Left ventricle myocardium inferior (tissue), 1 donor: ENCODE data around the gene TBC1D22A. TPM values are rescaled to one million over a fixed set of nuclear protein-coding genes. Genes with fewer than 3 reads are reported as not detected.
"Not testable (repeated sequence)": the region's sequence is repeated elsewhere in the genome, so short reads cannot be mapped to it uniquely, and the experiment has no call there.

Source experiments
- DNase-seq: peaks from one replicate; pipeline ENCODE4 v3.0.0-alpha.2; 2020
- H3K27ac ChIP-seq: fragments of 200-600 bp; replicated peaks from 2 replicates; pipeline ENCODE4 v1.8.0; 2021
- H3K27me3 ChIP-seq: fragments of 200-600 bp; 2 replicates; pipeline ENCODE4 v1.8.0; 2021; ENCODE audit warnings: low read depth
- H3K36me3 ChIP-seq: fragments of 200-600 bp; 2 replicates; pipeline ENCODE4 v1.8.0; 2021
- H3K4me1 ChIP-seq: fragments of 200-600 bp; 2 replicates; pipeline ENCODE4 v1.8.0; 2021
- H3K4me3 ChIP-seq: fragments of 200-600 bp; 2 replicates; pipeline ENCODE4 v1.8.0; 2021; ENCODE audit warnings: mild to moderate bottlenecking, moderate library complexity
- H3K9me3 ChIP-seq: fragments of 200-600 bp; replicated peaks from 2 replicates; pipeline ENCODE4 v1.8.0; 2021
- CTCF ChIP-seq: fragments of 200-600 bp; IDR thresholded peaks from 2 replicates; pipeline ENCODE4 v1.8.0; 2021; ENCODE audit warnings: antibody characterized with exemption, mild to moderate bottlenecking, borderline replicate concordance
- intact Hi-C: fragments of 100-400 bp; cut with micrococcal nuclease; formaldehyde crosslinking; loops from one replicate; pipeline ENCODE4 v1.11.0; 2022
- total RNA-seq: library from RNA; stranded (reverse); fragmentation: NEBNext Ultra II Directional; extraction: Animal tissue kit (Norgen Biotek cat#: 25700); gene quantifications from one replicate; pipeline ENCODE4 v1.2.1, GENCODE V29; 2021
- donor health status: DM: no; HTN: yes; CAD: no; lungs with severe emphysema.

TBC1D22A gene
- total RNA-seq, 1 donor from 2014 or later, result 16.2 TPM

- Histone ChIP-seq H3K36me3 (peaks cover 5% of the 10 kb centered on the region), H3K27ac (no peak overlapping the region), H3K27me3 (no peaks in the 10 kb centered on the region), H3K9me3 (no peaks in the 10 kb centered on the region), H3K4me1 (no peaks in the 10 kb centered on the region), H3K4me3 (no peak overlapping the region)
- DNase-seq, result no peak
- TF ChIP-seq CTCF, result no peak
- intact Hi-C loops, result no loop called here
Observed at GRCh38 chr22:47049078-47049624, 286.7 kb downstream of the TBC1D22A start.

- intact Hi-C loops, H3K9me3 ChIP-seq, H3K27me3 ChIP-seq, H3K4me1 ChIP-seq, H3K27ac ChIP-seq, DNase-seq, H3K4me3 ChIP-seq, H3K36me3 ChIP-seq: not testable (repeated sequence)
Observed at GRCh38 chr22:47049736-47050400, 287.4 kb downstream of the TBC1D22A start.

DNA sequence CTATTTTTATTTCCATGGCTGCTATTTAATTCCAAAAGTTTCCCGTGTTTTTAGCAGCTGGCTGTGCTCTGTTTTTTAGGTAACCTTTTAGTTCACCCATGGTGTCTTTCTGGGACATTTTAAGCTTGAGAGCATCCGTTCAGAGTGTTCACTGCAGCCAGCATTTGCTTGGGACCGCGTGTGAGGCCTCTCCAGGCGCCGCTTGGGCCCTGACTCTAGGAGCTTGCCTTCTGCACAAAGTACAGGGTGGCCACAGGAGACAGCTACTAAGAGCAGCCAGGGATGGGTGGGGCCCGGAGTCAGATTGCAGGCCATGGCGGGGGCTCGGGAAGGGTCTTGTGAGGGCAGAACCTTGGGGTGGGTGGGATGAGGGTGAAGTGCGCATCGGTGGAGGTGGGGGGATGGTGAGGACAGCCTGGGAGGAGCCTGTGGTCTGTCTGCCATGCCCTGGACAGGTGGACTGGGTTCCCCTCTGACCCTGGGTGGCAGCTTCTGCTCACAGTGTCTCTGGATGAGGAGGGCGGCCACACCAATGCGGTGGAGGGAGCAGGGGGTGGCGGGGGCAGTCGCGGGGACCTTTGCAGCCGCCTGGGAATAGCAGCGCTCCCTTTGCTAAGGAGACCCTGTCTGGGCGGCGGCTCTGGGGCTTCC lies 288.1 kb downstream of the TBC1D22A start:
- Histone ChIP-seq H3K27ac (no peak overlapping the region), H3K4me3 (no peak overlapping the region), H3K4me1 (no peaks in the 10 kb centered on the region), H3K27me3 (no peaks in the 10 kb centered on the region), H3K36me3 (peaks cover 5% of the 10 kb centered on the region), H3K9me3 (no peaks in the 10 kb centered on the region)
- no peak for TF ChIP-seq CTCF
- intact Hi-C loops, result no loop called here
- DNase-seq, result no peak

DNA sequence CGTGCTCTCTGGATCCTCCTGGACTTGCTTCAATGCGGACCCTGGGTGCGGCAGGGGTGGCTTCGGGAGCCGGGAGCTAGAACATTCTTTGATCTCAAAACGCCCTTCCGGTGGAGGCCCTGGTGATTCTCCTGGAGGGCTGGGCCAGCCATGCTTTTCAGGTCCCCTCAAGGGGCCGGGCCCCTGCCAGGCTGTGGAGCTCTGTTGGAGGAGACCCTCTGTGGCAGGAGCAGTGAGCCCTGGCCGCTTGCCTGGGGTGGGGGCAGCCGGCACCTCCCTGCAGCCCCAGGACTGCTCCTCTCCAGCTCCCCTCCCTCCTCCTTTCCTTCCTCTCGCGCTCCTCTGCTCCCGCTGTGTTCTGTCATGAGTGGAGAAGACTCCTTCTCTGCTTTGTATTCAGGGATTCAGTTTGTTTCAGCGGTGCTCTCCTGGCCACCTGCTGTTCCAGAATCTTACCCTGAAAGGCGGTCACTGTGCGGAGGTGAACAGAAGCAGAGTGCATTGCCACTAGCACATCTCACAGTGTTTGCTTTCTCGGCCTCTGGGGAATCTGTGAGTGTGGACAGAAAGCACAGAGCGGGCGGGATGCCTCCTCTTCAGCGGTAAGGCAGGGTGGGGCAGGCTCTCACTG lies 289.1 kb downstream of the TBC1D22A start:
- H3K27me3 ChIP-seq, result no peaks in the 10 kb centered on the region
- H3K36me3 ChIP-seq, result peaks cover 5% of the 10 kb centered on the region
- H3K27ac ChIP-seq, result no peak overlapping the region
- H3K4me3 ChIP-seq, result no peak overlapping the region
- no peaks in the 10 kb centered on the region for H3K9me3 ChIP-seq
- no peaks in the 10 kb centered on the region for H3K4me1 ChIP-seq
- no peak for TF ChIP-seq CTCF
- no peak for DNase-seq
- intact Hi-C loops, result no loop called here

DNA sequence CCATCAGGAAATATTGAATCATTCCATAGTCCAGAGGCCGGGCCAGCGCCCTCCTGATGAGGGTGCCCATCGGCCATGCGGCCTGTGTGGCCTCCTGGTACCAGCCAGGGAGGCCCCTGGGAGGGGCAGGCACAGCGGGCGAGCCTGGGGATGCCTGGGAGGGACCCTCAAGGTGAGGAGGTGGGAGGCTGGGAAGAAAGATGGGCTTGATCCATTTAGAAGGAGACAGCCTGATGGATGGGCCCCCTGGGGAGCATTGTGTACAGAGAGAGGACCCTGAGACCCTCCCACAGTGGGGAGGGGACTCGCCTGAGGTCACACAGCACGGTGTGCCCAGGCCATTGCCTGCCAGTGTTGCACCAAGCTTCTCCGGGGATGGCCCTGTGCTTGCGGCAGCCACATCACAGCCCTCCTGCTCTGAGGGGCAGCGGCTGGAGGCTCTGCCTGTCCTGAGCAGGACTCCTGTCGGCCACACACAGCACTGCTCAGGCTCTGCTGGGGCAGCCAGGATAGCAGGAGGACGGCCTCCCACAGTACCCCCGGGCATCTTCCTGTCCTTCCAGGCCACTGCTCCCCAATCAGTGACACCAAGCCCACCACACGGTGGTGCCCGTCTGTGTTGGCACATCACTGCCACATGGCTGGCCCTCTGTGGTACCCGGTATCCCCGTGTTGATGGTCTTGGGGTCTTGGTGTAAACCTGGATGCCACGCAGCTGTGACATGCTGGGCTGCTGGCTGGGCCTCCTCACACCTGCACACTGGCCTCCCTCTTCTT lies 290.0 kb downstream of the TBC1D22A start:
- no peak for TF ChIP-seq CTCF
- peaks cover 5% of the 10 kb centered on the region for H3K36me3 ChIP-seq
- DNase-seq, result no peak
- no peaks in the 10 kb centered on the region for H3K9me3 ChIP-seq
- no peak overlapping the region for H3K27ac ChIP-seq
- H3K4me1 ChIP-seq, result no peaks in the 10 kb centered on the region
- H3K4me3 ChIP-seq, result no peak overlapping the region
- intact Hi-C loops, result no loop called here
- H3K27me3 ChIP-seq, result no peaks in the 10 kb centered on the region
